Subcutaneous abdominal adipose tissue (tissue), 5 donors: ENCODE measurements around the gene FBH1.
A peak's percentile ranks its signal among the peaks of the same experiment; 100 is the strongest.

Experiments
- H3K27ac ChIP-seq: one replicate; pipeline ENCODE4 v1.7.0; 2013; ENCODE audit warnings: low read depth, mild to moderate bottlenecking, inconsistent platforms, low read length, moderate library complexity
- H3K27me3 ChIP-seq, 5 donors: one replicate each; pipeline ENCODE4 v1.7.0; 2013; ENCODE audit warnings: low read length in 5 of 5, inconsistent platforms in 1 of 5; ENCODE audit not compliant: control insufficient read depth in 5 of 5, insufficient read depth in 4 of 5
- H3K36me3 ChIP-seq, 5 donors: one replicate each; pipeline ENCODE4 v1.7.0; 2013; ENCODE audit warnings: low read length in 5 of 5; ENCODE audit not compliant: control insufficient read depth in 5 of 5, insufficient read depth in 5 of 5
- H3K4me1 ChIP-seq, 5 donors: one replicate each; pipeline ENCODE4 v1.7.0; 2013; ENCODE audit warnings: low read length in 5 of 5, mild to moderate bottlenecking in 3 of 5, moderate library complexity in 1 of 5; ENCODE audit not compliant: control insufficient read depth in 5 of 5, insufficient read depth in 5 of 5
- H3K4me3 ChIP-seq, 5 donors: one replicate each; pipeline ENCODE4 v1.7.0; 2013; ENCODE audit warnings: low read length in 5 of 5, low read depth in 1 of 5
- H3K9ac ChIP-seq, 5 donors: one replicate each; pipeline ENCODE4 v1.7.0; 2013; ENCODE audit warnings: low read length in 5 of 5, mild to moderate bottlenecking in 4 of 5, moderate library complexity in 3 of 5
- H3K9me3 ChIP-seq, 5 donors: one replicate each; pipeline ENCODE4 v1.7.0; 2013; ENCODE audit warnings: low read length in 5 of 5; ENCODE audit not compliant: control insufficient read depth in 5 of 5
- donor health status: healthy.
- donor health status: healthy.
- donor health status: healthy.
- donor health status: healthy.
- donor health status: healthy.

The FBH1 gene

GRCh38 chr10:5970066-5970465 is 80.0 kb downstream of the FBH1 start:
- H3K4me3 ChIP-seq = no peak overlapping the region
- peaks cover 5 to 31% (median 25%) of the 10 kb centered on the region in 5 donors for H3K4me1 ChIP-seq
- H3K27ac ChIP-seq = peak overlapping the region; percentile 19
- no peaks in the 10 kb centered on the region for H3K27me3 ChIP-seq
- peaks cover 0 to 17% (median 9%) of the 10 kb centered on the region in 5 donors for H3K36me3 ChIP-seq
- no peak overlapping the region for H3K9ac ChIP-seq
- no peaks in the 10 kb centered on the region for H3K9me3 ChIP-seq

- Histone ChIP-seq H3K9ac (no peak overlapping the region), H3K4me1 (peaks cover 5 to 30% (median 25%) of the 10 kb centered on the region in 5 donors), H3K9me3 (no peaks in the 10 kb centered on the region), H3K36me3 (peaks cover 0 to 12% (median 6%) of the 10 kb centered on the region in 5 donors), H3K27ac (peak overlapping the region; percentile 82), H3K27me3 (no peaks in the 10 kb centered on the region), H3K4me3 (no peak overlapping the region)
These were observed 80.5 kb downstream of the FBH1 start for GRCh38 chr10:5970527-5970926.

GRCh38 chr10:5971315-5971832 is 81.3 kb downstream of the FBH1 start:
- H3K9me3 ChIP-seq = no peaks in the 10 kb centered on the region
- H3K4me1 ChIP-seq = peaks cover 3 to 32% (median 30%) of the 10 kb centered on the region in 5 donors
- peak overlapping the region; percentile 82 for H3K27ac ChIP-seq
- H3K36me3 ChIP-seq = peaks cover 0 to 5% (median 0%) of the 10 kb centered on the region in 5 donors
- H3K27me3 ChIP-seq = no peaks in the 10 kb centered on the region
- peak overlapping the region in 1 of 5 donors; percentile 22 for H3K4me3 ChIP-seq
- H3K9ac ChIP-seq = peak overlapping the region in 3 of 5 donors; percentile 10 to 40 (median 30)

- Histone ChIP-seq H3K9ac (peak overlapping the region in 2 of 5 donors; percentile 30 to 40), H3K27ac (peak overlapping the region; percentile 82), H3K4me1 (peaks cover 3 to 36% (median 34%) of the 10 kb centered on the region in 5 donors), H3K4me3 (peak overlapping the region in 2 of 5 donors; percentile 8 to 22), H3K27me3 (no peaks in the 10 kb centered on the region), H3K36me3 (peaks cover 0 to 5% (median 0%) of the 10 kb centered on the region in 5 donors), H3K9me3 (no peaks in the 10 kb centered on the region)
These were observed 81.8 kb downstream of the FBH1 start for GRCh38 chr10:5971886-5972285.

- Histone ChIP-seq H3K4me3 (no peak overlapping the region), H3K9me3 (no peaks in the 10 kb centered on the region), H3K27me3 (no peaks in the 10 kb centered on the region), H3K36me3 (peaks cover 0 to 5% (median 0%) of the 10 kb centered on the region in 5 donors), H3K4me1 (peaks cover 3 to 40% (median 38%) of the 10 kb centered on the region in 5 donors), H3K9ac (no peak overlapping the region), H3K27ac (no peak overlapping the region)
These were observed 83.0 kb downstream of the FBH1 start for GRCh38 chr10:5973069-5973468.

- Histone ChIP-seq H3K27ac (peak overlapping the region; percentile 88), H3K9me3 (no peaks in the 10 kb centered on the region), H3K27me3 (no peaks in the 10 kb centered on the region), H3K9ac (peak overlapping the region; percentile 66 to 93 (median 77)), H3K4me3 (peak overlapping the region; percentile 73 to 99 (median 92)), H3K4me1 (peaks cover 3 to 44% (median 43%) of the 10 kb centered on the region in 5 donors), H3K36me3 (no peaks in the 10 kb centered on the region)
These were observed 85.8 kb downstream of the FBH1 start for GRCh38 chr10:5975641-5976473.

- Histone ChIP-seq H3K27me3 (no peaks in the 10 kb centered on the region), H3K27ac (peak overlapping the region; percentile 88), H3K4me3 (peak overlapping the region; percentile 73 to 99 (median 92)), H3K9me3 (no peaks in the 10 kb centered on the region), H3K9ac (peak overlapping the region; percentile 66 to 93 (median 81)), H3K4me1 (peaks cover 0 to 35% (median 34%) of the 10 kb centered on the region in 5 donors), H3K36me3 (no peaks in the 10 kb centered on the region)
These were observed 86.7 kb downstream of the FBH1 start for GRCh38 chr10:5976512-5977470.

- Histone ChIP-seq H3K9ac (peak within 1 kb of the TSS; percentile 66 to 93 (median 81)), H3K4me3 (peak within 1 kb of the TSS; percentile 75 to 99 (median 92)), H3K9me3 (no peaks in the 10 kb centered on the region), H3K36me3 (no peaks in the 10 kb centered on the region), H3K4me1 (peaks cover 0 to 29% (median 27%) of the 10 kb centered on the region in 5 donors), H3K27ac (peak within 1 kb of the TSS; percentile 88), H3K27me3 (no peaks in the 10 kb centered on the region)
These were observed 87.6 kb downstream of the FBH1 start, which contains the start of gene IL15RA for GRCh38 chr10:5977471-5978229. TSS of gene IL15RA (minus strand) at chr10:5977543. CDS start at chr10:5977492, 51 bp downstream.

GRCh38 chr10:5978230-5978489 is 88.1 kb downstream of the FBH1 start:
- Histone ChIP-seq H3K27ac (peak overlapping the region; percentile 88), H3K4me3 (peak overlapping the region; percentile 75 to 99 (median 92)), H3K9me3 (no peaks in the 10 kb centered on the region), H3K4me1 (peaks cover 0 to 29% (median 25%) of the 10 kb centered on the region in 5 donors), H3K9ac (peak overlapping the region; percentile 41 to 93 (median 52)), H3K36me3 (no peaks in the 10 kb centered on the region), H3K27me3 (no peaks in the 10 kb centered on the region)
